Keratinocyte (primary cell): ENCODE data around the gene PARP14. TPM values are rescaled to one million over a fixed set of nuclear protein-coding genes. Genes with fewer than 3 reads are reported as not detected.
A peak's percentile ranks its signal among the peaks of the same experiment; 100 is the strongest.

Experiments used
- DNase-seq: peaks from one replicate; pipeline ENCODE4 v3.0.0-alpha.2; 2011; ENCODE audit warnings: low read depth, missing footprints, low spot score
- FAIRE-seq: peaks from 2 replicates; lab custom pipeline; 2011; peaks lifted over from hg19 to GRCh38; lab: Jason Lieb, UNC
- H2AFZ ChIP-seq: 2 replicates; pipeline ENCODE4 v1.6.0; 2012; ENCODE audit warnings: low read length, control low read depth, inconsistent platforms; ENCODE audit not compliant: control insufficient read depth
- H3K27ac ChIP-seq: 2 replicates; pipeline ENCODE4 v1.5.1; 2011; ENCODE audit warnings: low read length; ENCODE audit not compliant: control insufficient read depth, insufficient read depth
- H3K27me3 ChIP-seq: 3 replicates; pipeline ENCODE4 v1.6.0; 2011; ENCODE audit warnings: low read length; ENCODE audit not compliant: control insufficient read depth, insufficient read depth; ENCODE audit errors: extremely low read depth
- H3K36me3 ChIP-seq, 2 experiments: 2 replicates in 1 of 2; 3 replicates in 1 of 2; pipeline ENCODE4 v1.5.1; 2011; ENCODE audit warnings: low read length in 2 of 2, mild to moderate bottlenecking in 1 of 2; ENCODE audit not compliant: control insufficient read depth in 2 of 2, insufficient read depth in 2 of 2; ENCODE audit errors: extremely low read depth in 1 of 2
- H3K4me1 ChIP-seq: 3 replicates; pipeline ENCODE4 v1.5.1; 2011; ENCODE audit warnings: low read length; ENCODE audit not compliant: control insufficient read depth, insufficient read depth; ENCODE audit errors: extremely low read depth
- H3K4me2 ChIP-seq: 3 replicates; pipeline ENCODE4 v1.6.0; 2011; ENCODE audit warnings: low read depth, low read length; ENCODE audit not compliant: control insufficient read depth, insufficient read depth; ENCODE audit errors: extremely low read depth
- H3K4me3 ChIP-seq, 3 experiments: fragments of 200-600 bp in 1 of 3; sonication (generic) in 1 of 3; 2 replicates in 2 of 3; 3 replicates in 1 of 3; pipeline ENCODE4 v1.5.1; 2011 to 2016; ENCODE audit warnings: low read length in 3 of 3, mild to moderate bottlenecking in 3 of 3, control low read depth in 2 of 3, inconsistent platforms in 1 of 3, low read depth in 1 of 3, mixed read lengths in 1 of 3, mixed run types in 1 of 3, moderate library complexity in 1 of 3; ENCODE audit not compliant: control insufficient read depth in 2 of 3, insufficient read depth in 2 of 3; ENCODE audit errors: extremely low read depth in 1 of 3
- H3K79me2 ChIP-seq: 2 replicates; pipeline ENCODE4 v1.6.0; 2012; ENCODE audit warnings: low read length; ENCODE audit not compliant: control insufficient read depth, insufficient read depth
- H3K9ac ChIP-seq: 3 replicates; pipeline ENCODE4 v1.6.0; 2011; ENCODE audit warnings: low read length; ENCODE audit not compliant: control insufficient read depth, insufficient read depth; ENCODE audit errors: extremely low read depth
- H3K9me1 ChIP-seq: 3 replicates; pipeline ENCODE4 v1.6.0; 2011; ENCODE audit warnings: low read length; ENCODE audit not compliant: control insufficient read depth, insufficient read depth; ENCODE audit errors: extremely low read depth
- H3K9me3 ChIP-seq: 2 replicates; pipeline ENCODE4 v1.5.1; 2012; ENCODE audit warnings: low read depth, low read length; ENCODE audit not compliant: control insufficient read depth
- H4K20me1 ChIP-seq: 3 replicates; pipeline ENCODE4 v1.6.0; 2011; ENCODE audit warnings: low read length; ENCODE audit not compliant: control insufficient read depth, insufficient read depth; ENCODE audit errors: extremely low read depth
- EZH2 ChIP-seq: IDR thresholded peaks from one replicate; pipeline ENCODE4 v1.6.1; 2012; ENCODE audit warnings: inconsistent platforms, mild to moderate bottlenecking, low read length, moderate library complexity
- dilution Hi-C: fragments of 300-500 bp; cut with MboI; formaldehyde crosslinking; loops from one replicate; pipeline ENCODE4 v1.7.0; 2020; ENCODE audit warnings: low sequenced_read_pairs; ENCODE audit not compliant: extremely low pct_ligation_motif_present
- polyA plus RNA-seq, 5 experiments: library from polyadenylated mRNA; depleted of rRNA in 3 of 5; stranded (reverse) in 3 of 5; stranded (forward) in 1 of 5; unstranded in 1 of 5; fragments of >200 nt; gene quantifications; 1 replicate in 1 of 5; 2 replicates in 3 of 5; 3 replicates in 1 of 5; pipeline versions ENCODE4 v1.2.1 to v1.2.3, GENCODE V29; 2011 to 2012; ENCODE audit warnings: missing spikeins in 2 of 5, low read depth in 1 of 5, low replicate concordance in 1 of 5
- TF ChIP-seq, protein P1 (sequence below), 3 experiments: IDR thresholded peaks in 1 of 3; conservative IDR thresholded peaks in 1 of 3; optimal IDR thresholded peaks in 1 of 3; 2 replicates in 2 of 3; 3 replicates in 1 of 3; pipeline versions ENCODE3 to v1.5.1; 2011; ENCODE audit warnings: low read length in 3 of 3, mild to moderate bottlenecking in 3 of 3, moderate library complexity in 2 of 3, control low read depth in 1 of 3, inconsistent platforms in 1 of 3; ENCODE audit not compliant: insufficient read depth in 2 of 3; ENCODE audit errors: extremely low read depth in 1 of 3

The PARP14 gene
- polyA plus RNA-seq, 1 donor (not counting 4 experiments of a cell fraction or from before 2014, with no cell fraction given): 25.7 TPM

DNA sequence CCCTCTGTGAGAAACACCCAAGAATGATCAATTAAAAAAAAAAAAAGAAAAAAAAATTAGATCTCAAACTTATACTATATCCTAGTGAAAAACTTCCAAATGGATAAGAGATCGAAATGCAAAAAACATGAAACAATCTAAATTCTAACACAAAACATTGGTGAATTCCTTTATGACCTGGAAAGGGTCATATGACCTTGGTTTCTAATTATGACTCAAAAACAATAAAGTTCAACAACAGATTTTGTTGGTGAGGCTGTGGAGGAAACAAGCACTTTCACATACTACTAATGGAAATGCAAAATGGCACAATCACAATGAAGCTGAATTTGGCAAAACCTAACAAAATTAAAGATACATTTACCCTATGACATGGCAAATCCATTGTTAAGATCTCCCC lies 67.7 kb downstream of the PARP14 start:
- Histone ChIP-seq H3K9me1 (no peaks in the 10 kb centered on the region), H3K79me2 (no peaks in the 10 kb centered on the region), H3K9ac (no peak overlapping the region), H3K27me3 (no peaks in the 10 kb centered on the region), H3K4me3 (no peak overlapping the region), H3K9me3 (no peaks in the 10 kb centered on the region), H3K27ac (no peak overlapping the region), H3K4me1 (peaks cover 4% of the 10 kb centered on the region), H4K20me1 (no peaks in the 10 kb centered on the region), H2AFZ (no peak overlapping the region), H3K36me3 (peaks cover 0 to 2% of the 10 kb centered on the region in 2 experiments), H3K4me2 (no peak overlapping the region)
- TF ChIP-seq, protein P1, sequence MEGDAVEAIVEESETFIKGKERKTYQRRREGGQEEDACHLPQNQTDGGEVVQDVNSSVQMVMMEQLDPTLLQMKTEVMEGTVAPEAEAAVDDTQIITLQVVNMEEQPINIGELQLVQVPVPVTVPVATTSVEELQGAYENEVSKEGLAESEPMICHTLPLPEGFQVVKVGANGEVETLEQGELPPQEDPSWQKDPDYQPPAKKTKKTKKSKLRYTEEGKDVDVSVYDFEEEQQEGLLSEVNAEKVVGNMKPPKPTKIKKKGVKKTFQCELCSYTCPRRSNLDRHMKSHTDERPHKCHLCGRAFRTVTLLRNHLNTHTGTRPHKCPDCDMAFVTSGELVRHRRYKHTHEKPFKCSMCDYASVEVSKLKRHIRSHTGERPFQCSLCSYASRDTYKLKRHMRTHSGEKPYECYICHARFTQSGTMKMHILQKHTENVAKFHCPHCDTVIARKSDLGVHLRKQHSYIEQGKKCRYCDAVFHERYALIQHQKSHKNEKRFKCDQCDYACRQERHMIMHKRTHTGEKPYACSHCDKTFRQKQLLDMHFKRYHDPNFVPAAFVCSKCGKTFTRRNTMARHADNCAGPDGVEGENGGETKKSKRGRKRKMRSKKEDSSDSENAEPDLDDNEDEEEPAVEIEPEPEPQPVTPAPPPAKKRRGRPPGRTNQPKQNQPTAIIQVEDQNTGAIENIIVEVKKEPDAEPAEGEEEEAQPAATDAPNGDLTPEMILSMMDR (optimal IDR thresholded peaks at IDR 0.05 in 1 of 3, IDR thresholded peaks at IDR 0.05 in 1 of 3, conservative IDR thresholded peaks at IDR 0.05 in 1 of 3; ENCODE audit: extremely low read depth in 1 of 3, insufficient read depth in 2 of 3, low read length in 3 of 3): no peak
- no peak for TF ChIP-seq EZH2
- dilution Hi-C loops: no loop called here
- no peak for FAIRE-seq
- no peak for DNase-seq

DNA sequence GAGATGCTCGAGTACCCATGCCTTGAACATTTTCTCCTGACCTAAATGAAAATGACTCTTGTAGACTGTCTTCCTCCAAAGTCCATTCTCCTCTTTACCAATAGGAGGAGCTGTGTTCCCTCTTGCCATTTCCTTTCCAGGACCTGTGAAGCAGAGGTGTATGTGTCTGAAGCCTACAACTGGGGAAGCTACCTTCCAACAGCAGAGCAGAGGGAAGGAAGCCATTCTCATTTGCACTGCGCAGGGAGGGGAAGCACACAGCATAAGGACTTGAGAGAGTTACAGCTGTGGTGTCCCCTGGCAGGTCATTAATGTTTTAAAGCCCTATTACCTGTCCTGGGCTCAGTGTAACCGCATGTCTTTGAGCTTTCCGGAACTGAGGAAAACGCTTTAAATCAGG lies 74.3 kb downstream of the PARP14 start:
- Histone ChIP-seq H3K4me1 (no peaks in the 10 kb centered on the region), H3K27me3 (no peaks in the 10 kb centered on the region), H3K9me3 (no peaks in the 10 kb centered on the region), H3K4me2 (no peak overlapping the region), H3K4me3 (no peak overlapping the region), H3K79me2 (no peaks in the 10 kb centered on the region), H3K9me1 (no peaks in the 10 kb centered on the region), H3K9ac (no peak overlapping the region), H4K20me1 (no peaks in the 10 kb centered on the region), H3K36me3 (peaks cover 4 to 12% of the 10 kb centered on the region in 2 experiments), H3K27ac (no peak overlapping the region), H2AFZ (no peak overlapping the region)
- FAIRE-seq (peak; percentile 90), DNase-seq (no peak)
- dilution Hi-C loops: no loop called here
- TF ChIP-seq, protein P1 (optimal IDR thresholded peaks at IDR 0.05 in 1 of 3, IDR thresholded peaks at IDR 0.05 in 1 of 3, conservative IDR thresholded peaks at IDR 0.05 in 1 of 3; ENCODE audit: extremely low read depth in 1 of 3, insufficient read depth in 2 of 3, low read length in 3 of 3): peak; percentile 73 to 98 (median 79)
- TF ChIP-seq EZH2: no peak
